GM19099 (cell line): ENCODE data around the gene VEZT.

Experiments used
- POLR2A ChIP-seq: IDR thresholded peaks from 3 replicates; pipeline ENCODE4 v1.6.1; 2011; ENCODE audit warnings: low read depth; ENCODE audit not compliant: insufficient read length; ENCODE audit errors: extremely low read depth

Gene VEZT

DNA sequence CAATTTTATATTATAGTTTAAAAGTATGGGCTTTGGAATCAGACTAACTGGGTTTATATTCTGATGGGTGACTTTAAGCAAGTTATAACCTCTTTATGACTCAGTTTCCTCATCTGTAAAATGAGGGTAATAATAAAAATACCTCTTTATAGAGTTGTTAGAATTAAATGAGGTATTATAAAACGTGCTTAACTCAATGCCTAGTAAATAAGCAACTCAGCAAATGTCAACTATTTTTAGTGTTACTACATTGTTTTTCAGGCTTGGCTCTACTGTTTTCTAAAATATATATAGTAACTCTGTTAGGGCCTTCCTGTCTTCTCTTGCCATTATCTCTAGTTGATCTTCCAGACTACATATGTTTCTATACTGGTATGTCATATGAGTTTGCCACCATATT, 20.5 kb downstream of the VEZT start:
- TF ChIP-seq POLR2A = no peak

DNA sequence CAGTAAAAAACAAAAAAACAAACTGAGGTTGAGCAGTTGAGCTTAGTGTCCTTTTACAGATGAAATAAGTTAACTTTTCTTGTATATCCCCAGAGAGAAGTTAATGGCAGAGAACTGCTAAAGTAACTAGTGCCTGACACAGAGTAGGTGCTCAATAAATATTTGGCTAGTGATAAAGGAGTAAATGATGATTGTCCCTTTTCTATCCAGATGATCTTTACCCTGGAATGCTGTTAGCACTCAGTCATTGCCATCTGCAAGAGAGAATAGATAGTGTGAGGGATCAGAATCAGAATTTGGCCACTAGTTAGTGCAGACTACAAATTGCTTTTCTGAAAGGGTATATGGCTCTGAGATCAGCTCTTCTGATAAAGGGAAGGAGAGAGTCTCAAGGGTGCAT, 21.6 kb downstream of the VEZT start:
- no peak for TF ChIP-seq POLR2A

DNA sequence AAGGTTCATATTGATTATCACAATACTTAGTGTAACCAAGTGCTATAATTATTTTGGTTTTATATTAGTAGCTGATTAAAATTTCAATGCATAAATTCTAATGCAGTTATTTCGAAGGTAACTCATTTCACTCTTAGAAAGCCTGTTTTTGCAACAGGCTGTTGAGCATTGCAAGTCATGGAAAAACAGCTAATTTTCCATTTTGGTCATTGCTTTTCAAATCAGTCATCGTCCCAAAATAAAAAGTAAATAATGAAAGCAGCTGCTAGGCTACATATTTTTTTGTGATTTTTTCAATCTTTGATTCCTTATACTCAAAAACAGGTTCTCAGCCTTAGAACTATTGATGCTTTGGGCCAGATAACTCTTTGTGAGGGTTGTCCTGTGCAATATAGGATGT, 22.9 kb downstream of the VEZT start:
- TF ChIP-seq POLR2A = no peak

DNA sequence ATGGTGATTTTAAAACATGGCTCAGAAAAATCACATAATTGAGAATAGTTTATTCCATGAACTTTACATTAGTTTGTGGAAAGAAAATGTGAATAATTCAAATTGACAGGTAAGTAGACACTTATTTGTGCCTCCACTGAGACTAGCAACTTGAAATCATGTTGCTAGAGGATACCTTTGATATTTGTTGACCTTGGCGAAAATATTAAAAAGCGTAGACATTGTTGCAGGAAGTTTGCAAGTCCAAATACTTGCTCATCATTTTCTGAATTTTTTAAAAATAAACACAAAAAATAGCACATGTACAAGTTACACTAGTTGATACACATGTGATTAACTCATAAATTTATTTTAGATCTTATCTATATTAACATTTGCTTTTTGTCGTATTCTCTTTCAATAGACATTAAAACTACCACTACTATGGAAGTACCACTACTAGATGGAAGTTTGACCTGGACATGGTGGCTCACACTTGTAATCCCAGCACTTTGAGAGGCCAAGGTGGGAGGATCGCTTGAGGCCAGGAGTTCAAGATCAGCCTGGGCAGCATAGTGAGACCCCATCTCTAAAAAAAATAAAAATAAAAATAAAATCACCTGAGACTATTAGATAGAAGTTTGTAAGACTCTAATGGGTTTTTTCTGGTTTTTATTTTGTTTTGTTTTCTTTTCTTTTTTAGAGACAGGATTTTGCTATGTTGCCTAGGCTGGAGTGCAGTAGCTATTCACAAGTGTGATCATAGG, 24.3 kb downstream of the VEZT start:
- TF ChIP-seq POLR2A = no peak

DNA sequence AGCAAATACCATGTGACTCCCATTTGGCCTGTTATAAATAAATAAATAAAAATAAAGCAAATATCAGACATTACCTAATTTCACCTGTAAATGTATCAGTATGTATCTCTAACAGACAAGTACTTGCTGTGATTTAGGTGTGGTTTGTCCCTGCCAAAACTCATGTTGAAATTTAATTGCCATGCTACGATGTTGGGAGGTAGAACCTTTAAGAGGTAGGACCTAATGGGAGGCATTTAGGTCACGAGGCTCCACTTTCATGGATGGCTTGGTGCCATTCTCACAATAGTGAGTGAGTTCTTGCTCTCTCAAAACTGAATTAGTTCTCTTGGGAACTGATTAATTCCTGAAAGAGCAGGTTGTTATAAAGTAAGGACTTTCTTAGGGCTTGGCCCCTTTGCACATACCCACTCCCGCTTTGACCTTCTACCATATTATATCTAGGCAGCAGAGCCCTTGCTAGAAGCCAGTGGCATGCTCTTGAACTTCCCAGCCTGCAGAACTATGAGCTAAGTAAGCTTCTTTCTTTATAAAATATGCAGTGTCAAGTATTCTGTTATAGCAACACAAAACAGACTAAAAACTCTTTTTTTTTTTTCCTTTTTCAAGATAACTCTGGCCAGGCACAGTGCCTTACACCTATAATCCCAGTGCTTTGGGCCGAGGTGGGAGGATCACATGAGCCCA, 26.0 kb downstream of the VEZT start:
- no peak for TF ChIP-seq POLR2A

DNA sequence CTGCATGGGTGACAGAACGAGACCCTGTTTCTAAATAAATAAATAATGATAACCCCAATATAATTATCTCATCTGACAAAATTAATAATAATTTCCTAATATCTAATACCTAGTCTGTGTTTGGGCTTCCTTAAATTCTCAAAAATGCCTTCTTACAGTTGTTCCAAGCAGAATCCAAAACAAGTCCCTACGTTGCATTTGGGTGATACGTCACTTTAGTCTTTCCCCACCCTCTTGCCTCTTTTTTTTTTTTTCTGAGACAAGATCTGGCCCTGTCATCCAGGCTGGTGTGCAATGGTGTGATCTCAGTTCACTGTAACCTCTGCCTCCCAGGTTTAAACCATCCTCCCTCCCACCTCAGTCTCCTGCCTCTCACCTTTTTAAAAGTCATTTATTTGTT, 26.7 kb downstream of the VEZT start:
- no peak for TF ChIP-seq POLR2A

DNA sequence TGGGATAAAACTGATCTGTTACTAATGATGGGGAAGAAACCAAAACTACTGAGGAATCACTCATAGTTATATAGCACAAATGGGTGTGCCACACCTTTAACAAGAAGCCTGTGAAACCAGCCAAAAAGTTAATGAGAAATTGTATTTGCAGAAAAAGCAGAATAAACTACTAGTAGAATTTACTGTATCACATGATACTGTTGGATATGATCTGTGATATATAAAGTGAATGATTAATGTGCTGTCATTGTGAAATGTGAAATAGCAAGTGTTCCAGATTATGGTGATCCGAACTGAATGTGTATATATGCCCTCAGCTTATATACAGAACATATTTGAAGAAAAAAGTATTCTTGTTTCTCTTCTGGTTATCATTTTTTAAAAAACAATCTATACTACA, 30.5 kb downstream of the VEZT start:
- TF ChIP-seq POLR2A = no peak

DNA sequence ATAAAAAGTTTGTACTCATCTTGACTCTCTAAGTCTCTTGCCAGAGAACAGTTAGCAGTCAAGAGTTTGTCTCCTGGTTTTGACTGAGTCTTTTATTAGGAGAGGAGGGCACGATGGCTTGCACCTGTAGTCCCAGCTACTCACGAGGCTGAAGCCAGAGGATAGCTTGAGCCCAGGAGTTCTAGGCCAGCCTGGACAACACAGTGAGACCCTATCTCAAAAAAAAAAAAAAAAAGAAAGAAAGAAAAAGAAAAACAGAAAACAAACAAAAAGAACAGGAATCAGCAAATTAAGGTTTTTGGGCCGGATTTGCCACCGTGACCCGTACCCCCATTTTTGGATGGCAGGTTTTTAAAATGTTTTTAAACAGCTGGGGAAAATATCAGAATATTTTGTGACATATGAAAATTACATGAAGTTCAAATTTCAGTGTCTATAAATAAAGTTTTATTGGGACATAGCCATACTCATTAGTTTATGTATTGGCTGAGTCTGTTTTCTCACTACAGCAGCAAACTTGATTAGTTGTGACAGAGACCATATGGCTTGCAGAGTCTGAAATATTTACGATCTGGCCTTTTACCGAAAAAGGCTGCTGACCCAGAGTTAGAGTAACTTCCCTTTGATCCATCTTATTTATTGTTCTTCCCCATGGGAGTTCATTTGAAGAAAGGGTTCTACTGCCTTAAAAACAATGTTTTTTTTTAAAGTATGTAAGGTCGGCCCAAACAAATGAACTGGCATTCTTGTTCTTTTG, 31.2 kb downstream of the VEZT start:
- no peak for TF ChIP-seq POLR2A

DNA sequence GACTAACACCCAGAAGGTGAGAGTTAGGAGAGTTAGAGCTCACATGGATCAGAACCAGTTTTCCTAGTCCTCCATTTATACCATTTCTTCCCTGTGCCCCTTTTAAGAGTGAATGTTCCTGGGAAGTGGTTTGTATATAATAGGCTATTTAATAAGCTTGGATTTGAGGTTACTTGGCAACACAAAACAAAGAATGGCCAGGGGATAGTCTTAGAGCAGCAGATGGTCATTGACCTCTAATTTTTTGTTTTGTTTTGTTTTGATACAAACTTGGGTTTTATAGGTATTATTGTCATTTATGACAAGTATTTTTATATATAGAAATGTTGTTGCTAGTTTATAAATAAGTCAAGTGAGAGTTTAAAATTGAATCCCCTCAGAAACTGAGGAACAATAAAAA, 35.8 kb downstream of the VEZT start:
- no peak for TF ChIP-seq POLR2A

DNA sequence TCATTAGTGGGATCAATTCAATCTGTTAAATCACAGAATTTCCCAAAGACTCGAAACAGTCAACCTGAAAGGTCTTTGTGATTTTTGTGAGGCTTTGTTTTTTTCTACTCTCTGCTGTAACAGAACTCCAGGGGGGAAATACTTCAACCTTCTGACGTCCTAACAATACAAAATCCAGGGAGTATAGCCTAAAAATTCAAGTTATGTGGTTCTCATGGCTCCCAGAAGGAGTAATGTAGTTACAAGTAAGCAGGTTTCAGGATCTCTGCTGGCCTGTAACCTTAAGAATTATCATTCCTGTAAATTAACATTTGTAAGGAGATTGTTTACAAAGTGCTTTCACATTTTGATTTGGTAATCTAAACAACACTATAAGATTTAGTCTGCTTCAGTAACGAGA, 39.9 kb downstream of the VEZT start:
- TF ChIP-seq POLR2A = no peak

DNA sequence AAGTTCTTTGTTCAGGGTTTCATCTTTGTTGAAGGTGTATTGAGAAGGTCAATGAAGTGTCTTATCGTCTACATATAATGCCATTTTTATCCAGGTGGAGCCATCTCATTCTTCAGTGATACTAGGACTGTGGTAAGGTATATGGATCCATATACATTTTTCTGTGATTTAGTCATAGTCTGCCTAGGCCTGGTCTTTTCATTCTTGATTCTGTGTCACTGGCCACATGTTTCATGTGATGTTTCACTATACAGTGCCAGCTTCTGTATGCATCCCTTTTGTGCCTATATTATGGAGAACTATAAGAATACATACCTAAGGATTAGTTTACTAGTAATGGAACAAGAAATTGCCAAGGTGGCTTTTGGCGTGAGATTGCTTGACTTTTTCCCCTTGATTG, 40.5 kb downstream of the VEZT start:
- no peak for TF ChIP-seq POLR2A

DNA sequence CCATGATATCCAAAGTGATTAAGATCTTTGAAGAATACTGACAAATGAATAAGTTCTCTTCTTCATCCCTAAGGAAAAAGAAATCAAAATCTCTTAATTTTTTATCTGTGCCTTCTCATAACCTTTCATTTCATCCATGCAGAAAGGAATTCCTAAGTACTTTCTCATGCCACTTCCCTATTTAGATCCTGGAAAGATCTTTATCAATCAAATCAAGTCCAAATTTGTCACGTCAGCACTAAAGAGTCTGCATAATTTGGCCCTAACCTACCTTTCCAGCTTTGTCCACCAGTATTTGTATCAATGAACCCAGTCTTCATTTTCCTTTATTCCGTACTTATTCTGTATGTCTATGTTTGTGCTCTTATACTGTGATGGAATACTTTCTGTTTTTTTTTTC, 41.2 kb downstream of the VEZT start:
- TF ChIP-seq POLR2A = no peak

DNA sequence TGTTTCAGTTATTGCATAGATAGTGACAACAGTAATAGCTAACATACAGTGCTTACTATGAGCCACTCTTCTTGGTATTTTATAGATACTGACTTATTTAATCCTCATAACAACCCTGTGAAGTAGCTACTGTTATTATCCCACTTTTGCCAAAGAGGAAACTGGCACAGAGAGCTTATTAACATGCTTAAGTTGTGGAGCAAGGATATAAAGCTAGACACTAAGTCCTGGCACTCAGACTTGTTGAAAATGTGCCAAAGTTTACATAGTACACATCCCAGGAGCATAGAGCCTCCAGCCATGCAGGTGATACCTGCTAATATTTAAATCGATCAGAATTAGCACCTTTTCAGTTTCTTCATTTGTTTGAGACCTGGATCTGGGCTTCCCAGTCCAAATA, 41.8 kb downstream of the VEZT start:
- no peak for TF ChIP-seq POLR2A

DNA sequence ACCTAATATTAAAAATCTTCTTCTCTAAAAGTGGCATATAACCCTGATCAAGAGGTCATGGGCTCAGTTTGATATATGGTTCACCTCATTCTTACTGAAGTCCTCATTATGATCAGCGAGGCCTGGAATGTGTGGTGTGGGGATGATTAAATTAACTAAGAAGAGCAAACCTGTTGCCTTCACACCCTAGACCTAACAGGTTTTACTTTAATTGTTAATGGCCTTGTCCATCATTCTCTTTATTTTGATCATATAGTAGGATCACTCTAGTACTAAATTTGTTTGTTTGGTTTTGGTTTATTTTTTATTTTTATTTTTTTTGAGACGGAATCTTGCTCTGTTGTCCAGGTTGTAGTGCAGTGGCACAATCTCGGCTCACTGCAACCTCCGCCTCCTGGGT, 43.5 kb downstream of the VEZT start:
- TF ChIP-seq POLR2A = no peak

DNA sequence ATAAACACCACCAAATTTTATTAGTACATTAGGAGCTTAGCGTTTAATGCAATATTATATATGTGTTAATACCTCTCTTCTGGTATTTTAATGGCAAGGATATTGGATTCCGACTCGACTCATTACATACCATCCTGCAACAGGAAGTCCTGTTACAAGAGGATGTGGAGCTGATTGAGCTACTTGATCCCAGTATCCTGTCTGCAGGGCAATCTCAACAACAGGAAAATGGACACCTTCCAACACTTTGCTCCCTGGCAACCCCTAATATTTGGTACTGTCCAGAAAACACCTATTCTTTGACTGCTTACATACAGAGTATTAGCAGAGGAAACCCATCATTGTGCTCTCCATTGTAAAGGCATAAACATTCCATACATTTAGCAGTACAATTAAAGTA, 45.2 kb downstream of the VEZT start:
- TF ChIP-seq POLR2A = no peak

DNA sequence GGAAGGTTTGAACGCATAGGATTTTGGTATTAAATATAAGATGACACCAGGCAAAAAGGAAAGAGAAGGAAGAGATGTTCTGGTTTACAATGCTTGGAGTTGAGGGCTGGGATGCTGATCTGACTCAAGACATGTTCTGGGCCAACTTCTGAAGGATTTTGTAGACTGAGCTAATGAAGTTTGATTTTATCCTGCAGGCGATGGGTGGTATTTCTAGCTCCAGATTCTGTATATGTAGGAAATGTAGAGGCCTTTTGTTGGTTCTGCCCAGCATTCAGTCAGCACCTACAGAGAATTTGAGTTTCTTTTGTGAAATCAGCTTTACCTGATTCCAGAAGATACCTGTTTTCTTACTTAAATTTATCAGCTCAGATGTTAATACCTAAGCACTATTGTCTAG, 48.2 kb downstream of the VEZT start:
- TF ChIP-seq POLR2A = no peak
